Glutamatergic neuron (in vitro differentiated cells): ENCODE data around the gene FGGY. TPM values are rescaled to one million over a fixed set of nuclear protein-coding genes. Genes with fewer than 3 reads are reported as not detected.

Experiments used
- DNase-seq: peaks from one replicate; pipeline ENCODE4 v3.0.0; 2022
- H3K27ac Mint-ChIP-seq: one replicate; pipeline ENCODE4 v1.8.0; 2020; ENCODE audit warnings: mild to moderate bottlenecking, mixed read lengths, inconsistent platforms; ENCODE audit not compliant: unreplicated experiment
- H3K27me3 Mint-ChIP-seq: one replicate; pipeline ENCODE4 v1.8.0; 2020; ENCODE audit warnings: mild to moderate bottlenecking, moderate library complexity, mixed read lengths, inconsistent platforms; ENCODE audit not compliant: unreplicated experiment
- H3K36me3 Mint-ChIP-seq: one replicate; pipeline ENCODE4 v1.8.0; 2020; ENCODE audit warnings: mild to moderate bottlenecking, mixed read lengths, inconsistent platforms; ENCODE audit not compliant: unreplicated experiment
- H3K4me1 Mint-ChIP-seq: one replicate; pipeline ENCODE4 v1.8.0; 2020; ENCODE audit warnings: mild to moderate bottlenecking, low read depth, mixed read lengths, inconsistent platforms; ENCODE audit not compliant: unreplicated experiment
- H3K4me3 Mint-ChIP-seq: one replicate; pipeline ENCODE4 v1.8.0; 2020; ENCODE audit warnings: mild to moderate bottlenecking, mixed read lengths, inconsistent platforms; ENCODE audit not compliant: unreplicated experiment
- H3K9me3 Mint-ChIP-seq: one replicate; pipeline ENCODE4 v1.8.0; 2020; ENCODE audit warnings: mild to moderate bottlenecking, moderate library complexity, mixed read lengths, inconsistent platforms; ENCODE audit not compliant: unreplicated experiment
- total RNA-seq: library from RNA; stranded (reverse); fragmentation: NEBNext Ultra II Directional; extraction: Animal tissue kit (Norgen Biotek cat#: 25700); gene quantifications from one replicate; pipeline ENCODE4 v1.2.1, GENCODE V29; 2021; ENCODE audit not compliant: unreplicated experiment
- TF ChIP-seq, protein P1 (sequence below): fragments of 200-600 bp; sonication (generic); IDR thresholded peaks from one replicate; pipeline ENCODE4 v1.5.0; 2021; ENCODE audit not compliant: partially characterized antibody, unreplicated experiment

The FGGY gene
- total RNA-seq, 1 donor from 2014 or later: 11.6 TPM

GRCh38 chr1:59345221-59345620 is 48.3 kb downstream of the FGGY start:
- H3K27ac Mint-ChIP-seq: no peak overlapping the region
- no peaks in the 10 kb centered on the region for H3K9me3 Mint-ChIP-seq
- no peak overlapping the region for H3K4me3 Mint-ChIP-seq
- TF ChIP-seq, protein P1, sequence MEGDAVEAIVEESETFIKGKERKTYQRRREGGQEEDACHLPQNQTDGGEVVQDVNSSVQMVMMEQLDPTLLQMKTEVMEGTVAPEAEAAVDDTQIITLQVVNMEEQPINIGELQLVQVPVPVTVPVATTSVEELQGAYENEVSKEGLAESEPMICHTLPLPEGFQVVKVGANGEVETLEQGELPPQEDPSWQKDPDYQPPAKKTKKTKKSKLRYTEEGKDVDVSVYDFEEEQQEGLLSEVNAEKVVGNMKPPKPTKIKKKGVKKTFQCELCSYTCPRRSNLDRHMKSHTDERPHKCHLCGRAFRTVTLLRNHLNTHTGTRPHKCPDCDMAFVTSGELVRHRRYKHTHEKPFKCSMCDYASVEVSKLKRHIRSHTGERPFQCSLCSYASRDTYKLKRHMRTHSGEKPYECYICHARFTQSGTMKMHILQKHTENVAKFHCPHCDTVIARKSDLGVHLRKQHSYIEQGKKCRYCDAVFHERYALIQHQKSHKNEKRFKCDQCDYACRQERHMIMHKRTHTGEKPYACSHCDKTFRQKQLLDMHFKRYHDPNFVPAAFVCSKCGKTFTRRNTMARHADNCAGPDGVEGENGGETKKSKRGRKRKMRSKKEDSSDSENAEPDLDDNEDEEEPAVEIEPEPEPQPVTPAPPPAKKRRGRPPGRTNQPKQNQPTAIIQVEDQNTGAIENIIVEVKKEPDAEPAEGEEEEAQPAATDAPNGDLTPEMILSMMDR: no peak
- no peaks in the 10 kb centered on the region for H3K36me3 Mint-ChIP-seq
- H3K27me3 Mint-ChIP-seq: no peaks in the 10 kb centered on the region
- no peaks in the 10 kb centered on the region for H3K4me1 Mint-ChIP-seq
- DNase-seq: no peak

GRCh38 chr1:59346429-59346828 is 49.5 kb downstream of the FGGY start:
- Mint-ChIP-seq H3K4me1 (no peaks in the 10 kb centered on the region), H3K9me3 (no peaks in the 10 kb centered on the region), H3K36me3 (no peaks in the 10 kb centered on the region), H3K4me3 (no peak overlapping the region), H3K27ac (no peak overlapping the region), H3K27me3 (no peaks in the 10 kb centered on the region)
- TF ChIP-seq, protein P1: no peak
- DNase-seq: no peak

GRCh38 chr1:59349101-59349500 is 52.2 kb downstream of the FGGY start:
- no peaks in the 10 kb centered on the region for H3K9me3 Mint-ChIP-seq
- H3K4me3 Mint-ChIP-seq: no peak overlapping the region
- no peaks in the 10 kb centered on the region for H3K36me3 Mint-ChIP-seq
- DNase-seq: no peak
- TF ChIP-seq, protein P1: no peak
- H3K4me1 Mint-ChIP-seq: no peaks in the 10 kb centered on the region
- no peaks in the 10 kb centered on the region for H3K27me3 Mint-ChIP-seq
- H3K27ac Mint-ChIP-seq: no peak overlapping the region

DNA sequence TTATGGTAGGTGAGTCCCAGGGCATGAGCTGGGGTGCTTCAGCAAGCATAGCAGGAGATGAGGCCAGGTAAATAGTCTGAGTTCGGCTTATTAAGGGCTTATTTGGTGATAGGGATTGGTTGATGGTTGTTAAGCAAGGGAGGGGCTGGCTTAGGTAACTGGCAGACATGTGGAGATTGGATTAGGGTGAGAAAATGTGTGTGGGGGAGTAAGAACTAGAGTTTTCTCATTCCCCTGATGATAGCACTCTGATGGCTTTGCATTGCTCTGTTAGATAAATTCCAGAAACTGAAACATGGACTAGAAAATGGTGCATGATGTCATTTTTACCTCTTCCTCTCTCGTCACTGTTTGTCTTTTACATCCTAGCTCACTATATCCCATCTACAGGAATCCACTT is 53.6 kb downstream of the FGGY start:
- no peak for DNase-seq
- H3K27ac Mint-ChIP-seq: no peak overlapping the region
- H3K4me3 Mint-ChIP-seq: no peak overlapping the region
- peaks cover 2% of the 10 kb centered on the region for H3K9me3 Mint-ChIP-seq
- no peaks in the 10 kb centered on the region for H3K27me3 Mint-ChIP-seq
- peaks cover 5% of the 10 kb centered on the region for H3K4me1 Mint-ChIP-seq
- TF ChIP-seq, protein P1: no peak
- no peaks in the 10 kb centered on the region for H3K36me3 Mint-ChIP-seq

- no peak for DNase-seq
- Mint-ChIP-seq H3K27ac (no peak overlapping the region), H3K9me3 (peaks cover 2% of the 10 kb centered on the region), H3K4me3 (no peak overlapping the region), H3K36me3 (no peaks in the 10 kb centered on the region), H3K4me1 (peaks cover 5% of the 10 kb centered on the region), H3K27me3 (no peaks in the 10 kb centered on the region)
- TF ChIP-seq, protein P1: no peak
Observed at GRCh38 chr1:59352065-59352464, 55.2 kb downstream of the FGGY start.
